HCT116 (cell line): Measurements from ENCODE around the gene CAMK2D.
"Not testable (repeated sequence)": the region's sequence is repeated elsewhere in the genome, so short reads cannot be mapped to it uniquely, and the experiment has no call there.

Source experiments
- CTCF ChIP-seq, 3 experiments: fragments of 200-600 bp in 1 of 3; sonication (generic) in 1 of 3; IDR thresholded peaks in 2 of 3; conservative IDR thresholded peaks in 1 of 3; 2 replicates each; pipeline ENCODE4 v1.5.1; 2012 to 2017; ENCODE audit warnings: low read depth in 2 of 3, low read length in 2 of 3, antibody characterized with exemption in 1 of 3, borderline replicate concordance in 1 of 3, control low read depth in 1 of 3, mild to moderate bottlenecking in 1 of 3, mixed read lengths in 1 of 3, mixed run types in 1 of 3, moderate library complexity in 1 of 3; ENCODE audit not compliant: insufficient read depth in 1 of 3
- EZH2 ChIP-seq: fragments of 200-600 bp; sonication (generic); IDR thresholded peaks from 2 replicates; pipeline ENCODE4 v1.6.1; 2017; ENCODE audit warnings: antibody characterized with exemption, mixed run types
- POLR2AphosphoS5 ChIP-seq: IDR thresholded peaks from 2 replicates; pipeline ENCODE4 v1.6.1; 2011; ENCODE audit warnings: mild to moderate bottlenecking, low read depth, low read length, moderate library complexity

GRCh38 chr4:113705097-113705496, 56.4 kb downstream of the CAMK2D start:
- not testable (repeated sequence) for TF ChIP-seq EZH2; CTCF (IDR thresholded peaks at IDR 0.05 in 2 of 3, conservative IDR thresholded peaks at IDR 0.05 in 1 of 3; ENCODE audit: borderline replicate concordance in 1 of 3, insufficient read depth in 1 of 3, low read depth in 2 of 3, low read length in 2 of 3); POLR2AphosphoS5
